CD4-positive, alpha-beta T cell (primary cell): ENCODE results near the gene VWA8. TPM values are rescaled to one million over a fixed set of nuclear protein-coding genes. Genes with fewer than 3 reads are reported as not detected.

Experiments
- ATAC-seq: fragments of 200-7000 bp; cut with Tn5 transposase; one replicate; pipeline ENCODE4 v1.10.0; 2022; ENCODE audit warnings: mild to moderate bottlenecking; ENCODE audit not compliant: poor library complexity
- CTCF ChIA-PET: fragments of 350-600 bp; sonication (Branson Sonifier 250); formaldehyde crosslinking; loops from one replicate; lab custom pipeline; 2021; ENCODE audit warnings: antibody characterized with exemption, inconsistent platforms; lab: Charles Lee
- POLR2A ChIA-PET: fragments of 350-600 bp; sonication (Branson Sonifier 250); formaldehyde crosslinking; loops from one replicate; lab custom pipeline; 2021; ENCODE audit warnings: antibody characterized with exemption, inconsistent platforms; lab: Charles Lee
- DNase-seq, 14 experiments: peaks; one replicate each; pipeline ENCODE4 v3.0.0-alpha.2; 2013 to 2020; ENCODE audit warnings: mixed read lengths in 2 of 14
- H3K27ac ChIP-seq, 2 donors: one replicate each; pipeline versions ENCODE4 v1.5.1 to v1.7.0; 2013; ENCODE audit warnings: low read length in 2 of 2, low read depth in 1 of 2, mild to moderate bottlenecking in 1 of 2
- H3K27me3 ChIP-seq, 2 experiments: 1 replicate in 1 of 2; 2 replicates in 1 of 2; pipeline versions ENCODE4 v1.6.1 to v1.7.0; 2013; ENCODE audit warnings: low read length in 2 of 2, control low read depth in 1 of 2, mild to moderate bottlenecking in 1 of 2, moderate library complexity in 1 of 2; ENCODE audit not compliant: insufficient read depth in 2 of 2, control insufficient read depth in 1 of 2
- H3K36me3 ChIP-seq: one replicate; pipeline ENCODE4 v1.6.1; 2013; ENCODE audit warnings: low read length, control low read depth; ENCODE audit not compliant: insufficient read depth
- H3K4me1 ChIP-seq: one replicate; pipeline ENCODE4 v1.6.1; 2013; ENCODE audit warnings: low read length, control low read depth; ENCODE audit not compliant: insufficient read depth
- H3K4me3 ChIP-seq: one replicate; pipeline ENCODE4 v1.5.1; 2013; ENCODE audit warnings: mild to moderate bottlenecking, low read length, moderate library complexity
- H3K9me3 ChIP-seq, 2 experiments: 1 replicate in 1 of 2; 2 replicates in 1 of 2; pipeline versions ENCODE4 v1.6.1 to v1.7.0; 2013; ENCODE audit warnings: low read length in 2 of 2, mild to moderate bottlenecking in 2 of 2, control low read depth in 1 of 2, moderate library complexity in 1 of 2; ENCODE audit not compliant: control insufficient read depth in 1 of 2, insufficient read depth in 1 of 2
- H3K27ac Mint-ChIP-seq: one replicate; pipeline ENCODE4 v1.8.0; 2020; ENCODE audit warnings: mixed read lengths
- H3K27me3 Mint-ChIP-seq: one replicate; pipeline ENCODE4 v1.8.0; 2021; ENCODE audit warnings: mixed read lengths
- H3K36me3 Mint-ChIP-seq: one replicate; pipeline ENCODE4 v1.8.0; 2021; ENCODE audit warnings: low read depth, mixed read lengths
- H3K4me1 Mint-ChIP-seq: one replicate; pipeline ENCODE4 v1.8.0; 2021; ENCODE audit warnings: low read depth, mixed read lengths
- H3K4me3 Mint-ChIP-seq: one replicate; pipeline ENCODE4 v1.8.0; 2020; ENCODE audit warnings: mild to moderate bottlenecking, mixed read lengths
- H3K9me3 Mint-ChIP-seq: one replicate; pipeline ENCODE4 v1.8.0; 2020; ENCODE audit warnings: mixed read lengths
- intact Hi-C, 2 experiments: fragments of 100-400 bp; cut with DNase I in 1 of 2; cut with micrococcal nuclease in 1 of 2; formaldehyde crosslinking; loops; one replicate each; pipeline versions ENCODE4 v1.15.1 to v1.9.0; 2023 to 2025; cut with DNase I, micrococcal nuclease
- total RNA-seq, 174 experiments: library from RNA in 2 of 174; stranded (reverse) in 2 of 174; gene quantifications; one replicate each; pipeline ENCODE4 v1.2.3 and lab custom pipeline; 2021 to 2026
- TF ChIP-seq, protein P1 (sequence below): fragments of 200-600 bp; IDR thresholded peaks from one replicate; pipeline ENCODE4 v1.8.0; 2022; ENCODE audit warnings: antibody characterized with exemption, mild to moderate bottlenecking

Gene VWA8
- total RNA-seq, 2 experiments from 2014 or later: 18.7 to 19.0 TPM

GRCh38 chr13:41558781-41559560 lies 401.9 kb downstream of the VWA8 start:
- Mint-ChIP-seq H3K36me3 (no peaks in the 10 kb centered on the region), H3K4me1 (peaks cover 20% of the 10 kb centered on the region), H3K9me3 (no peaks in the 10 kb centered on the region), H3K27ac (no peak overlapping the region), H3K4me3 (no peak overlapping the region), H3K27me3 (no peaks in the 10 kb centered on the region)
- ChIA-PET CTCF (no interaction called here), POLR2A (interaction anchor here (0.8 to 1.2 kb wide), 2 partner anchors 10 to 67 kb away, joined by 3 read pairs; no protein-coding TSS in a partner anchor)
- H3K36me3 ChIP-seq: no peaks in the 10 kb centered on the region
- H3K27ac ChIP-seq: no peak overlapping the region
- TF ChIP-seq, protein P1, sequence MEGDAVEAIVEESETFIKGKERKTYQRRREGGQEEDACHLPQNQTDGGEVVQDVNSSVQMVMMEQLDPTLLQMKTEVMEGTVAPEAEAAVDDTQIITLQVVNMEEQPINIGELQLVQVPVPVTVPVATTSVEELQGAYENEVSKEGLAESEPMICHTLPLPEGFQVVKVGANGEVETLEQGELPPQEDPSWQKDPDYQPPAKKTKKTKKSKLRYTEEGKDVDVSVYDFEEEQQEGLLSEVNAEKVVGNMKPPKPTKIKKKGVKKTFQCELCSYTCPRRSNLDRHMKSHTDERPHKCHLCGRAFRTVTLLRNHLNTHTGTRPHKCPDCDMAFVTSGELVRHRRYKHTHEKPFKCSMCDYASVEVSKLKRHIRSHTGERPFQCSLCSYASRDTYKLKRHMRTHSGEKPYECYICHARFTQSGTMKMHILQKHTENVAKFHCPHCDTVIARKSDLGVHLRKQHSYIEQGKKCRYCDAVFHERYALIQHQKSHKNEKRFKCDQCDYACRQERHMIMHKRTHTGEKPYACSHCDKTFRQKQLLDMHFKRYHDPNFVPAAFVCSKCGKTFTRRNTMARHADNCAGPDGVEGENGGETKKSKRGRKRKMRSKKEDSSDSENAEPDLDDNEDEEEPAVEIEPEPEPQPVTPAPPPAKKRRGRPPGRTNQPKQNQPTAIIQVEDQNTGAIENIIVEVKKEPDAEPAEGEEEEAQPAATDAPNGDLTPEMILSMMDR: no peak
- no peak overlapping the region for H3K4me3 ChIP-seq
- no peak for DNase-seq
- no peaks in the 10 kb centered on the region for H3K27me3 ChIP-seq
- intact Hi-C loops: loop anchor here in 1 of 2 experiments (5.0 kb wide), 1 partner anchor 47 kb away; no protein-coding TSS in a partner anchor
- H3K9me3 ChIP-seq: no peaks in the 10 kb centered on the region
- ATAC-seq: no peak
- peaks cover 9% of the 10 kb centered on the region for H3K4me1 ChIP-seq

DNA sequence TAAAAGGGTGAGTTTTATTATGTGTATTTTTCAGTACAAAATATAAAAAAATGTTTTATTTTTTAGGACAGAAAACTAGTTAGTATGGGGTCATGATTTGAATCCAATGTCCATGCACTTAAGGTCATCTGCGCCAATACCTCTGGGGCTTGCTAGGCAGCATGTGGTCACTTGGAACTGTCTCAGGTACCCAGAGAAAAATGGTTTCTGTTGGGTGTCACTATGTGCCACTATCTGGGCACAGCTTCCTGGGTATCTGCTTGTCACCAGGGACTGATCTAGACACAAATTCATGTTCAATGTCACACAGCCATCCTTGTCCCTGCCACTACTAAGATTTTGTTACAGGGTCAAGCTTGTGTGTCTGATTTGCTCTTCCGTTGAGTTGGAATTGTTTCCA lies 403.2 kb downstream of the VWA8 start:
- H3K27me3 ChIP-seq: no peaks in the 10 kb centered on the region
- Mint-ChIP-seq H3K36me3 (no peaks in the 10 kb centered on the region), H3K27me3 (no peaks in the 10 kb centered on the region), H3K27ac (no peak overlapping the region), H3K4me3 (no peak overlapping the region), H3K9me3 (no peaks in the 10 kb centered on the region), H3K4me1 (peaks cover 8% of the 10 kb centered on the region)
- H3K9me3 ChIP-seq: no peaks in the 10 kb centered on the region
- H3K4me3 ChIP-seq: no peak overlapping the region
- CTCF ChIA-PET: no interaction called here
- DNase-seq: no peak
- POLR2A ChIA-PET: no interaction called here
- H3K36me3 ChIP-seq: no peaks in the 10 kb centered on the region
- H3K27ac ChIP-seq: no peak overlapping the region
- TF ChIP-seq, protein P1: no peak
- ATAC-seq: no peak
- H3K4me1 ChIP-seq: peaks cover 6% of the 10 kb centered on the region
- intact Hi-C loops: loop anchor here in 1 of 2 experiments (5.0 kb wide), 1 partner anchor 45 kb away; no protein-coding TSS in a partner anchor

- Histone ChIP-seq H3K36me3 (no peaks in the 10 kb centered on the region), H3K9me3 (no peaks in the 10 kb centered on the region), H3K4me3 (no peak overlapping the region), H3K27ac (no peak overlapping the region), H3K27me3 (no peaks in the 10 kb centered on the region), H3K4me1 (peaks cover 6% of the 10 kb centered on the region)
- intact Hi-C loops: loop anchor here in 1 of 2 experiments (5.0 kb wide), 1 partner anchor 43 kb away; no protein-coding TSS in a partner anchor
- ATAC-seq: no peak
- H3K4me1 Mint-ChIP-seq: no peaks in the 10 kb centered on the region
- H3K4me3 Mint-ChIP-seq: no peak overlapping the region
- no peaks in the 10 kb centered on the region for H3K27me3 Mint-ChIP-seq
- no peak for DNase-seq
- TF ChIP-seq, protein P1: no peak
- CTCF ChIA-PET: interaction anchor here (1.2 to 1.3 kb wide), 2 partner anchors 33 to 98 kb away, joined by 3 read pairs; no protein-coding TSS in a partner anchor
- H3K36me3 Mint-ChIP-seq: no peaks in the 10 kb centered on the region
- H3K27ac Mint-ChIP-seq: no peak overlapping the region
- POLR2A ChIA-PET: no interaction called here
- H3K9me3 Mint-ChIP-seq: no peaks in the 10 kb centered on the region
These were observed 406.1 kb downstream of the VWA8 start for GRCh38 chr13:41554626-41555386.
